CD8-positive, alpha-beta memory T cell (primary cell): ENCODE measurements around the gene FAM89A. TPM values are rescaled to one million over a fixed set of nuclear protein-coding genes. Genes with fewer than 3 reads are reported as not detected.
"Not testable (repeated sequence)": the region's sequence is repeated elsewhere in the genome, so short reads cannot be mapped to it uniquely, and the experiment has no call there.

ENCODE experiments used
- CTCF ChIA-PET: fragments of 350-600 bp; sonication (Branson Sonifier 250); formaldehyde crosslinking; loops from one replicate; lab custom pipeline; 2021; ENCODE audit warnings: antibody characterized with exemption; lab: Charles Lee
- POLR2A ChIA-PET: fragments of 350-600 bp; sonication (Branson Sonifier 250); formaldehyde crosslinking; loops from one replicate; lab custom pipeline; 2021; ENCODE audit warnings: antibody characterized with exemption; lab: Charles Lee
- DNase-seq, 5 donors: peaks; one replicate each; pipeline versions ENCODE4 v3.0.0 to v3.0.0-alpha.2; 2020 to 2022; ENCODE audit warnings: mixed read lengths in 1 of 5
- H3K27ac ChIP-seq: one replicate; pipeline ENCODE4 v1.7.0; 2013; ENCODE audit warnings: low read depth, mild to moderate bottlenecking, low read length, moderate library complexity
- H3K27me3 ChIP-seq: 2 replicates; pipeline ENCODE4 v1.7.0; 2013; ENCODE audit warnings: low read length, mild to moderate bottlenecking; ENCODE audit not compliant: insufficient read depth, poor library complexity, severe bottlenecking
- H3K36me3 ChIP-seq: 2 replicates; pipeline ENCODE4 v1.7.0; 2013; ENCODE audit warnings: mild to moderate bottlenecking, low read length, moderate library complexity; ENCODE audit not compliant: insufficient read depth
- H3K4me1 ChIP-seq: 2 replicates; pipeline ENCODE4 v1.7.0; 2013; ENCODE audit warnings: mild to moderate bottlenecking, low read length, moderate library complexity; ENCODE audit not compliant: insufficient read depth
- H3K4me3 ChIP-seq: 2 replicates; pipeline ENCODE4 v1.7.0; 2013; ENCODE audit warnings: mild to moderate bottlenecking, low read length
- H3K9me3 ChIP-seq: 2 replicates; pipeline ENCODE4 v1.7.0; 2013; ENCODE audit warnings: mild to moderate bottlenecking, low read length
- H3K27ac Mint-ChIP-seq, 8 donors: one replicate each; pipeline ENCODE4 v1.8.0; 2020 to 2021; ENCODE audit warnings: mixed read lengths in 8 of 8, mild to moderate bottlenecking in 6 of 8, inconsistent platforms in 3 of 8, moderate library complexity in 3 of 8
- H3K27me3 Mint-ChIP-seq, 2 donors: one replicate each; pipeline ENCODE4 v1.8.0; 2020 to 2021; ENCODE audit warnings: mixed read lengths in 2 of 2, mild to moderate bottlenecking in 1 of 2, moderate library complexity in 1 of 2
- H3K36me3 Mint-ChIP-seq, 3 donors: one replicate each; pipeline ENCODE4 v1.8.0; 2020 to 2021; ENCODE audit warnings: mixed read lengths in 3 of 3, inconsistent platforms in 1 of 3, mild to moderate bottlenecking in 1 of 3
- H3K4me1 Mint-ChIP-seq, 3 donors: one replicate each; pipeline ENCODE4 v1.8.0; 2020 to 2021; ENCODE audit warnings: mixed read lengths in 3 of 3, inconsistent platforms in 1 of 3, mild to moderate bottlenecking in 1 of 3
- H3K4me3 Mint-ChIP-seq, 7 donors: one replicate each; pipeline ENCODE4 v1.8.0; 2020 to 2021; ENCODE audit warnings: mixed read lengths in 7 of 7, mild to moderate bottlenecking in 6 of 7, moderate library complexity in 4 of 7, inconsistent platforms in 2 of 7
- H3K9me3 Mint-ChIP-seq, 5 donors: one replicate each; pipeline ENCODE4 v1.8.0; 2020 to 2022; ENCODE audit warnings: mixed read lengths in 5 of 5, mild to moderate bottlenecking in 3 of 5, moderate library complexity in 2 of 5, inconsistent platforms in 1 of 5
- polyA plus RNA-seq: library from polyadenylated mRNA; unstranded; fragments of 300-500 nt; fragmentation: Illumina TruSeq; gene quantifications from one replicate; pipeline ENCODE4 v1.2.3, GENCODE V29; 2021
- total RNA-seq, 2 experiments: library from RNA; stranded (reverse); gene quantifications; one replicate each; pipeline ENCODE4 v1.2.3, GENCODE V29; 2021

The FAM89A gene
- total and polyA plus RNA-seq, 3 experiments from 2014 or later = 10.5 to 14.8 (median 12.1) TPM

- ChIA-PET CTCF (no interaction called here), POLR2A (no interaction called here)
- no peaks in the 10 kb centered on the region for H3K9me3 ChIP-seq
- H3K4me3 ChIP-seq = no peak overlapping the region
- no peaks in the 10 kb centered on the region for H3K36me3 ChIP-seq
- Mint-ChIP-seq H3K4me3 (no peak overlapping the region), H3K27me3 (no peaks in the 10 kb centered on the region), H3K36me3 (peaks cover 0 to 1% (median 0%) of the 10 kb centered on the region in 3 donors), H3K27ac (peak overlapping the region in 2 of 8 donors; percentile 61 to 84), H3K9me3 (no peaks in the 10 kb centered on the region), H3K4me1 (peaks cover 0 to 2% (median 0%) of the 10 kb centered on the region in 3 donors)
- H3K27ac ChIP-seq = no peak overlapping the region
- no peaks in the 10 kb centered on the region for H3K27me3 ChIP-seq
- H3K4me1 ChIP-seq = no peaks in the 10 kb centered on the region
- DNase-seq = no peak
Measured at GRCh38 chr1:231027136-231027925, 12.7 kb downstream of the FAM89A start.

- no peaks in the 10 kb centered on the region for H3K27me3 Mint-ChIP-seq
- no peaks in the 10 kb centered on the region for H3K4me1 ChIP-seq
- H3K36me3 ChIP-seq = no peaks in the 10 kb centered on the region
- no peaks in the 10 kb centered on the region for H3K9me3 Mint-ChIP-seq
- H3K27me3 ChIP-seq = no peaks in the 10 kb centered on the region
- no peak overlapping the region for H3K4me3 Mint-ChIP-seq
- H3K4me1 Mint-ChIP-seq = peaks cover 0 to 2% (median 0%) of the 10 kb centered on the region in 3 donors
- no peak overlapping the region for H3K27ac ChIP-seq
- ChIA-PET POLR2A (no interaction called here), CTCF (no interaction called here)
- DNase-seq = no peak
- H3K36me3 Mint-ChIP-seq = peaks cover 0 to 1% (median 0%) of the 10 kb centered on the region in 3 donors
- H3K27ac Mint-ChIP-seq = peak overlapping the region in 1 of 8 donors; percentile 74
- no peak overlapping the region for H3K4me3 ChIP-seq
- no peaks in the 10 kb centered on the region for H3K9me3 ChIP-seq
Measured at GRCh38 chr1:231026576-231026975, 13.5 kb downstream of the FAM89A start.

GRCh38 chr1:231023150-231023549 is 16.9 kb downstream of the FAM89A start:
- Histone ChIP-seq H3K36me3 (no peaks in the 10 kb centered on the region), H3K4me3 (no peak overlapping the region), H3K27ac (no peak overlapping the region), H3K4me1 (no peaks in the 10 kb centered on the region), H3K9me3 (no peaks in the 10 kb centered on the region), H3K27me3 (no peaks in the 10 kb centered on the region)
- H3K4me3 Mint-ChIP-seq = no peak overlapping the region
- peak overlapping the region in 1 of 8 donors; percentile 78 for H3K27ac Mint-ChIP-seq
- peaks cover 0 to 8% (median 2%) of the 10 kb centered on the region in 3 donors for H3K36me3 Mint-ChIP-seq
- peaks cover 0 to 6% (median 3%) of the 10 kb centered on the region in 3 donors for H3K4me1 Mint-ChIP-seq
- ChIA-PET CTCF (no interaction called here), POLR2A (no interaction called here)
- DNase-seq = no peak
- no peaks in the 10 kb centered on the region for H3K9me3 Mint-ChIP-seq
- no peaks in the 10 kb centered on the region for H3K27me3 Mint-ChIP-seq

GRCh38 chr1:231022543-231022942 is 17.5 kb downstream of the FAM89A start:
- H3K4me1 ChIP-seq, H3K27me3 Mint-ChIP-seq, H3K36me3 Mint-ChIP-seq, CTCF ChIA-PET, H3K9me3 ChIP-seq, H3K4me3 ChIP-seq, H3K27me3 ChIP-seq, H3K4me3 Mint-ChIP-seq, H3K36me3 ChIP-seq, H3K27ac Mint-ChIP-seq, H3K9me3 Mint-ChIP-seq, POLR2A ChIA-PET, H3K27ac ChIP-seq, DNase-seq, H3K4me1 Mint-ChIP-seq: not testable (repeated sequence)

- no peaks in the 10 kb centered on the region for H3K4me1 ChIP-seq
- Mint-ChIP-seq H3K4me1 (peaks cover 0 to 6% (median 3%) of the 10 kb centered on the region in 3 donors), H3K9me3 (no peaks in the 10 kb centered on the region), H3K36me3 (peaks cover 0 to 9% (median 2%) of the 10 kb centered on the region in 3 donors), H3K27me3 (no peaks in the 10 kb centered on the region), H3K4me3 (no peak overlapping the region), H3K27ac (peak overlapping the region in 1 of 8 donors; percentile 54)
- no peaks in the 10 kb centered on the region for H3K9me3 ChIP-seq
- ChIA-PET CTCF (no interaction called here), POLR2A (no interaction called here)
- no peaks in the 10 kb centered on the region for H3K27me3 ChIP-seq
- no peak overlapping the region for H3K4me3 ChIP-seq
- no peaks in the 10 kb centered on the region for H3K36me3 ChIP-seq
- no peak for DNase-seq
- H3K27ac ChIP-seq = no peak overlapping the region
Measured at GRCh38 chr1:231021540-231022031, 18.5 kb downstream of the FAM89A start.

GRCh38 chr1:231020816-231021215 is 19.2 kb downstream of the FAM89A start:
- no peaks in the 10 kb centered on the region for H3K27me3 ChIP-seq
- Mint-ChIP-seq H3K4me1 (peaks cover 0 to 6% (median 3%) of the 10 kb centered on the region in 3 donors), H3K9me3 (no peaks in the 10 kb centered on the region), H3K27me3 (no peaks in the 10 kb centered on the region), H3K36me3 (peaks cover 0 to 9% (median 2%) of the 10 kb centered on the region in 3 donors), H3K27ac (peak overlapping the region in 1 of 8 donors; percentile 47), H3K4me3 (no peak overlapping the region)
- no peaks in the 10 kb centered on the region for H3K9me3 ChIP-seq
- no peaks in the 10 kb centered on the region for H3K4me1 ChIP-seq
- no peak overlapping the region for H3K27ac ChIP-seq
- CTCF ChIA-PET = no interaction called here
- POLR2A ChIA-PET = no interaction called here
- no peak overlapping the region for H3K4me3 ChIP-seq
- no peak for DNase-seq
- no peaks in the 10 kb centered on the region for H3K36me3 ChIP-seq

- Histone ChIP-seq H3K4me1 (no peaks in the 10 kb centered on the region), H3K36me3 (no peaks in the 10 kb centered on the region), H3K9me3 (no peaks in the 10 kb centered on the region), H3K27me3 (no peaks in the 10 kb centered on the region), H3K27ac (no peak overlapping the region), H3K4me3 (no peak overlapping the region)
- CTCF ChIA-PET = no interaction called here
- Mint-ChIP-seq H3K27ac (peak overlapping the region in 2 of 8 donors; percentile 47 to 70), H3K4me1 (peaks cover 0 to 6% (median 3%) of the 10 kb centered on the region in 3 donors), H3K4me3 (peak overlapping the region in 4 of 7 donors; percentile 23 to 71 (median 61)), H3K27me3 (no peaks in the 10 kb centered on the region), H3K9me3 (no peaks in the 10 kb centered on the region), H3K36me3 (peaks cover 0 to 9% (median 2%) of the 10 kb centered on the region in 3 donors)
- POLR2A ChIA-PET = no interaction called here
- no peak for DNase-seq
Measured at GRCh38 chr1:231020139-231020601, 19.9 kb downstream of the FAM89A start.

- Histone ChIP-seq H3K27ac (no peak overlapping the region), H3K36me3 (no peaks in the 10 kb centered on the region), H3K9me3 (no peaks in the 10 kb centered on the region), H3K4me1 (no peaks in the 10 kb centered on the region), H3K27me3 (no peaks in the 10 kb centered on the region), H3K4me3 (no peak overlapping the region)
- ChIA-PET POLR2A (no interaction called here), CTCF (no interaction called here)
- H3K4me1 Mint-ChIP-seq = peaks cover 0 to 6% (median 3%) of the 10 kb centered on the region in 3 donors
- no peak overlapping the region for H3K27ac Mint-ChIP-seq
- no peaks in the 10 kb centered on the region for H3K9me3 Mint-ChIP-seq
- DNase-seq = no peak
- peaks cover 0 to 7% (median 2%) of the 10 kb centered on the region in 3 donors for H3K36me3 Mint-ChIP-seq
- H3K4me3 Mint-ChIP-seq = peak overlapping the region in 1 of 7 donors; percentile 62
- H3K27me3 Mint-ChIP-seq = no peaks in the 10 kb centered on the region
Measured at GRCh38 chr1:231019711-231020110, 20.3 kb downstream of the FAM89A start.
